Measurements from ENCODE around the gene PPP1R12A. TPM values are rescaled to one million over a fixed set of nuclear protein-coding genes. Genes with fewer than 3 reads are reported as not detected.

The PPP1R12A gene
- polyA plus RNA-seq, 1 experiment: 107 TPM

DNA sequence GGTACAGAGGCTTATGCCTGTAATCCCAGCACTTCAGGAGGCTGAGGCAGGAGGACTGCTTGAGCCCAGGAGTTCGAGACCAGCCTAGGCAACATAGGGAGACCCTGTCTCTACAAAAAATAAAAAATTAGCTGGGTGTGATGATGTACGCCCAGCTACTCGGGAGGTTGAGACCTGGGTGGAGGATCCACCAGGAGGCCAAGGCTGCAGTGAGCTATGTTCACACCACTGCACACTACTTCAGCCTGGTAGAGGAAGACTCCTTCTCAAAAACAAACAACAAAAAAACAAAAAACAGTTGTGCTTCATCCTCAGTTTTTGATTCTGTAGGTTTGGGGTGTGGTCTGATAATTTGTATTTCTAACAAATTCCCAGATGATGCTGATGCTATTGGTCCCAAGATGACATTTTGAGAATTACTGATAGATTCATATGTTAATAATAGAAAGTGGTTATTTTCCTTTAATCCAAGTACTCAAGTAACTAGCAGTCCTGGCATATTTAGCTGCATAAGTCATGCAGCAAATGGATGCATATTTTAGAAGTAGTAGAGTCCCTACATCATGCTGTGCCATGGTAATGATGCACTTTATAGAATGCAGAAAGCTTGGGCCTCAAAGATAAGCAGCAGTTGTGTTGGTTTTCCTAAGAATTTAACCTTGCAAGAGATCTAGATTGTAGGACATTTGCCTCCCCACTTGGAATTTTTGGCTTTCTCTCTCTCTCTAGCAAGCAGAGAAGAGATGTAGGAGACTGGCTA is 168.0 kb downstream of the PPP1R12A start:
- Histone ChIP-seq H3K27me3 (ENCODE audit: control insufficient read depth, insufficient read depth, low read length) (no peaks in the 10 kb centered on the region), H3K4me3 (ENCODE audit: low read depth, low read length) (no peak overlapping the region), H3K9me3 (ENCODE audit: control insufficient read depth, insufficient read depth, low read length) (no peaks in the 10 kb centered on the region), H3K27ac (ENCODE audit: low read depth, low read length) (no peak overlapping the region)
- POLR2A ChIA-PET: no interaction called here
- TF ChIP-seq, protein P1, sequence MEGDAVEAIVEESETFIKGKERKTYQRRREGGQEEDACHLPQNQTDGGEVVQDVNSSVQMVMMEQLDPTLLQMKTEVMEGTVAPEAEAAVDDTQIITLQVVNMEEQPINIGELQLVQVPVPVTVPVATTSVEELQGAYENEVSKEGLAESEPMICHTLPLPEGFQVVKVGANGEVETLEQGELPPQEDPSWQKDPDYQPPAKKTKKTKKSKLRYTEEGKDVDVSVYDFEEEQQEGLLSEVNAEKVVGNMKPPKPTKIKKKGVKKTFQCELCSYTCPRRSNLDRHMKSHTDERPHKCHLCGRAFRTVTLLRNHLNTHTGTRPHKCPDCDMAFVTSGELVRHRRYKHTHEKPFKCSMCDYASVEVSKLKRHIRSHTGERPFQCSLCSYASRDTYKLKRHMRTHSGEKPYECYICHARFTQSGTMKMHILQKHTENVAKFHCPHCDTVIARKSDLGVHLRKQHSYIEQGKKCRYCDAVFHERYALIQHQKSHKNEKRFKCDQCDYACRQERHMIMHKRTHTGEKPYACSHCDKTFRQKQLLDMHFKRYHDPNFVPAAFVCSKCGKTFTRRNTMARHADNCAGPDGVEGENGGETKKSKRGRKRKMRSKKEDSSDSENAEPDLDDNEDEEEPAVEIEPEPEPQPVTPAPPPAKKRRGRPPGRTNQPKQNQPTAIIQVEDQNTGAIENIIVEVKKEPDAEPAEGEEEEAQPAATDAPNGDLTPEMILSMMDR (IDR thresholded peaks at IDR 0.05; ENCODE audit: low read depth, low read length): no peak
- CTCF ChIA-PET: interaction anchor here (0.7 to 1.1 kb wide), 4 partner anchors 10 to 420 kb away, joined by 3 read pairs; no protein-coding TSS in a partner anchor
- no peak for DNase-seq (ENCODE audit: low read depth, low spot score)

DNA sequence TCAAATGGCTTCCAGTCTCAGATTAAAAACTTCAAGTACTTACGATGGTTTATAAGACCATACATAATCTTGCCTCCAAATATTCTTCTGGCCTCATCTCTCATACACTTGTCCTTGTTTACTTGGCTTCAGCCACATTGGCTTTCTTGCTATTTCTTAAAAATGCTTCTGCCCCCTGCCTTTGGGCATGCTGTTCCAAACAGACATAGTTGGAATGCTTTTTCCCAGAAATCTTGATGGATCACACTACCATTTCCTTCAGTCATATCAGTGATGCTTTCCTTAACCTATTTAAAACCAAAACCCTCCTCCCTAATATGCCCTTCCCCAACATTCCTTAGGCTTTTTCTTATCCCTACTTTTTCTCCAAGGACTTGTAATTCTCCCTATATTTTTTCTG is 169.7 kb downstream of the PPP1R12A start:
- no peaks in the 10 kb centered on the region for H3K9me3 ChIP-seq (ENCODE audit: control insufficient read depth, insufficient read depth, low read length)
- no peak for DNase-seq (ENCODE audit: low read depth, low spot score)
- H3K27me3 ChIP-seq (ENCODE audit: control insufficient read depth, insufficient read depth, low read length): no peaks in the 10 kb centered on the region
- ChIA-PET POLR2A (no interaction called here), CTCF (no interaction called here)
- TF ChIP-seq, protein P1 (IDR thresholded peaks at IDR 0.05; ENCODE audit: low read depth, low read length): no peak
- H3K27ac ChIP-seq (ENCODE audit: low read depth, low read length): no peak overlapping the region
- no peak overlapping the region for H3K4me3 ChIP-seq (ENCODE audit: low read depth, low read length)

DNA sequence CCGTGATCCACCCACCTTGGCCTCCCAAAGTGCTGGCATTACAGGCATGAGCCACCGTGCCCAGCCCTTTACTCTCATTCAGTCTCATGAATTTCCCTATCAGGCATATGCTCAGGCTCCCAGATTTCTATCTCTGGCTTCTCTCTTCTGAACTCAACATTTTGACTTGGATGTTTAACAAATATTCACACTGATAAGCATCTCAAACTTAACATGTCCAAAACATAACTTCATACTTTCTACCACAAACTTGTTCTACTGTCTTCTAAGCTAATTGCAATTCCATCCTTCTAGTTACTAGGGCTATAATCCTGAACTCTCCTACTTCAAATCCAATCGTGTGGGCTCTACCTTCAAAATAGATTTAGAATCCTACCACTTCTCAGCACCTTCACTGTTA is 170.3 kb downstream of the PPP1R12A start:
- DNase-seq (ENCODE audit: low read depth, low spot score): no peak
- Histone ChIP-seq H3K9me3 (ENCODE audit: control insufficient read depth, insufficient read depth, low read length) (no peaks in the 10 kb centered on the region), H3K27ac (ENCODE audit: low read depth, low read length) (no peak overlapping the region), H3K27me3 (ENCODE audit: control insufficient read depth, insufficient read depth, low read length) (no peaks in the 10 kb centered on the region), H3K4me3 (ENCODE audit: low read depth, low read length) (no peak overlapping the region)
- CTCF ChIA-PET: no interaction called here
- TF ChIP-seq, protein P1 (IDR thresholded peaks at IDR 0.05; ENCODE audit: low read depth, low read length): no peak
- POLR2A ChIA-PET: interaction anchor here (0.7 kb wide), 1 partner anchor 424 kb away, joined by 5 read pairs; no protein-coding TSS in a partner anchor

DNA sequence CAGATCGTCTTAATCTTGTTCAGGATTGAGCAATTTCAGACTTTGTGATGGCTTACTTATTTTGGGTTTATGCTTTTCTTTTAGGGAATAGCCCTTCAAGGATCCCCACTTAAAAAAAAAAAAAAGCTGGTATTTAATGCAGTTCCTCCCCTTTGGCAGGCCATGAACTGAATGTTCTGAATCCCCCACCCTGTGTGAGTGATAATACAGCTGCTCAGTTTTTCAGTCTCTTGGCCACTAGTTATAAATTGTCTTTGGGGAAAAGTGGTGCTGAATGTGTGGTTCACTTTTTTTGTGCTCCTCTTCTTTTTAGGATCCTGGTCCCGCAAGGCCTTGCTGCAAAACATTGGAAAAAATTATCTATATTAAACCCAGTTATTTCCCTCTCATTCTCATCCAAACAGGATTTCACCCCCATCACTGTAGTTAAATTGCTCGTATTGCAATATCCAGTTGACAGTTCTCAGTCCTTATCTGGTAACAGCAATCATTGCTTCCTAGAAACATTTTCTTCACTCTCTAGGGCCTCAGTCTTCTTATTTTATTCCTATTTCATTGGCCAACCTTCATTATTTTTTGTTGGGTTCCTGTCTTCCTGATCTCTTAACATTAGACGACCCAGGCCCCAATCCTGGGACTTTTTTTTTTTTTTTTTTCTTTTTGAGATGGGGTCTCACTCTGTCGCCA is 171.0 kb downstream of the PPP1R12A start:
- Histone ChIP-seq H3K27ac (ENCODE audit: low read depth, low read length) (no peak overlapping the region), H3K9me3 (ENCODE audit: control insufficient read depth, insufficient read depth, low read length) (no peaks in the 10 kb centered on the region; the same call in 1 of the 2 replicates), H3K27me3 (ENCODE audit: control insufficient read depth, insufficient read depth, low read length) (no peaks in the 10 kb centered on the region), H3K4me3 (ENCODE audit: low read depth, low read length) (no peak overlapping the region)
- TF ChIP-seq, protein P1 (IDR thresholded peaks at IDR 0.05; ENCODE audit: low read depth, low read length): no peak
- ChIA-PET POLR2A (interaction anchor here (0.7 kb wide), 1 partner anchor 425 kb away, joined by 5 read pairs; no protein-coding TSS in a partner anchor), CTCF (interaction anchor here (1.4 kb wide), 1 partner anchor 75 kb away, joined by 4 read pairs; no protein-coding TSS in a partner anchor)
- DNase-seq (ENCODE audit: low read depth, low spot score): no peak

DNA sequence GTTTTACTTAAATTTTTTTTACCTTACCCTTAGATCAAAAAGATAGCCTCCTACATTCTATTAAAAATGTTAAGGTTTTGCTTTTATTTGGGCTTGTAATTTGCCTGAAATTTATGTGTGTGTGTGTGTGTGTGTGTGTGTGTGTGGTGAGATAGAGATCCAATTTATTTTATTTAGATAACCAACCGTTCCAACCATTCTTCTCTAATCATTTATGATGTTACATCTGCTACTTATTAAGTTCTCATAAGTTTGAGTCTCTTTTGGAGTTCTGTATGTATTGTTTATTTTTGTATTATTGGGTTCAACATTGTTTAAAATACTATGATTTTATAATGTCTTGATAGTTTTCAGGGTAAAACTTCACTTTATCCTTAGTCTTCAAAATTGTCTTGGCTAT is 173.6 kb downstream of the PPP1R12A start:
- ChIA-PET CTCF (interaction anchor here (1.6 kb wide), 1 partner anchor 207 kb away, joined by 3 read pairs; no protein-coding TSS in a partner anchor), POLR2A (no interaction called here)
- no peak overlapping the region for H3K27ac ChIP-seq (ENCODE audit: low read depth, low read length)
- no peak for DNase-seq (ENCODE audit: low read depth, low spot score)
- H3K4me3 ChIP-seq (ENCODE audit: low read depth, low read length): no peak overlapping the region
- TF ChIP-seq, protein P1 (IDR thresholded peaks at IDR 0.05; ENCODE audit: low read depth, low read length): no peak
- peaks cover 6% of the 10 kb centered on the region for H3K9me3 ChIP-seq (ENCODE audit: control insufficient read depth, insufficient read depth, low read length)
- no peaks in the 10 kb centered on the region for H3K27me3 ChIP-seq (ENCODE audit: control insufficient read depth, insufficient read depth, low read length)

All from AG04450 (cell line).